OCI-LY7 (cell line): ENCODE results near the gene GJB6. TPM values are rescaled to one million over a fixed set of nuclear protein-coding genes. Genes with fewer than 3 reads are reported as not detected.

Experiments
- BruUV-seq: library from RNA; stranded (reverse); fragments of 400-500 nt; replicated peaks from 2 replicates; lab custom pipeline; 2021; lab: Mats Ljungman, UMichigan
- CTCF ChIA-PET: fragments of 300-600 bp; sonication (Branson Sonifier 250); formaldehyde crosslinking; loops from one replicate; lab custom pipeline; 2022; ENCODE audit warnings: antibody characterized with exemption; ENCODE audit not compliant: unreplicated experiment; lab: Charles Lee
- POLR2A ChIA-PET: fragments of 300-600 bp; sonication (Branson Sonifier 250); formaldehyde crosslinking; loops from one replicate; lab custom pipeline; 2022; ENCODE audit warnings: antibody characterized with exemption; lab: Charles Lee
- DNase-seq: peaks from one replicate; pipeline ENCODE4 v3.0.0-alpha.2; 2015; ENCODE audit warnings: low spot score
- H2AFZ ChIP-seq: fragments of 200-600 bp; sonication (generic), shearing (Covaris generic); 2 replicates; pipeline ENCODE4 v1.6.1; 2014; ENCODE audit warnings: mild to moderate bottlenecking, antibody characterized with exemption, low read length, moderate library complexity
- H3K27ac ChIP-seq: fragments of 200-600 bp; sonication (generic); 2 replicates; pipeline ENCODE4 v1.5.1; 2014; ENCODE audit warnings: mixed run types, low read depth, mild to moderate bottlenecking, moderate library complexity, low read length, inconsistent platforms; ENCODE audit not compliant: poor library complexity, severe bottlenecking
- H3K36me3 ChIP-seq: fragments of 200-600 bp; sonication (generic); 2 replicates; pipeline ENCODE4 v1.6.1; 2014; ENCODE audit warnings: mild to moderate bottlenecking, antibody characterized with exemption, low read length, moderate library complexity, mixed read lengths; ENCODE audit not compliant: insufficient read depth
- H3K4me1 ChIP-seq: fragments of 200-600 bp; sonication (generic); 2 replicates; pipeline ENCODE4 v1.5.1; 2014; ENCODE audit warnings: mild to moderate bottlenecking, low read length; ENCODE audit not compliant: insufficient read depth, poor library complexity, severe bottlenecking
- H3K4me2 ChIP-seq: fragments of 200-600 bp; sonication (generic); 2 replicates; pipeline ENCODE4 v1.6.1; 2014; ENCODE audit warnings: mild to moderate bottlenecking, low read length
- H3K4me3 ChIP-seq: fragments of 200-600 bp; sonication (generic); 2 replicates; pipeline ENCODE4 v1.5.1; 2014; ENCODE audit warnings: mild to moderate bottlenecking, low read depth, low read length; ENCODE audit not compliant: poor library complexity, severe bottlenecking
- H3K79me2 ChIP-seq: fragments of 200-600 bp; sonication (generic); 2 replicates; pipeline ENCODE4 v1.6.1; 2016; ENCODE audit warnings: low read depth, mild to moderate bottlenecking, low read length, moderate library complexity, mixed read lengths; ENCODE audit not compliant: insufficient read depth
- H3K9me2 ChIP-seq: fragments of 200-600 bp; sonication (generic); 2 replicates; pipeline ENCODE4 v1.6.1; 2016; ENCODE audit warnings: mild to moderate bottlenecking, low read length, mixed read lengths; ENCODE audit not compliant: insufficient read depth
- H3K9me3 ChIP-seq: fragments of 200-600 bp; sonication (generic); 2 replicates; pipeline ENCODE4 v1.6.1; 2014; ENCODE audit warnings: mild to moderate bottlenecking, mixed run types, low read length, mixed read lengths
- H4K20me1 ChIP-seq: fragments of 200-600 bp; sonication (generic); 2 replicates; pipeline ENCODE4 v1.6.1; 2014; ENCODE audit warnings: mild to moderate bottlenecking, antibody characterized with exemption, low read length, moderate library complexity, mixed read lengths; ENCODE audit not compliant: insufficient read depth
- EZH2phosphoT487 ChIP-seq: fragments of 200-600 bp; sonication (generic); IDR thresholded peaks from 2 replicates; pipeline ENCODE4 v1.6.1; 2018; ENCODE audit warnings: low read depth, borderline replicate concordance, mild to moderate bottlenecking, mixed run types, antibody characterized with exemption, low read length, moderate library complexity, mixed read lengths
- intact Hi-C: fragments of 100-400 bp; cut with micrococcal nuclease; formaldehyde crosslinking; loops from one replicate; pipeline ENCODE4 v1.10.0; 2022; ENCODE audit not compliant: unreplicated experiment
- total RNA-seq, 2 experiments: library from RNA; depleted of rRNA in 1 of 2; stranded (reverse); fragments of >200 nt in 1 of 2; shearing (Covaris generic) in 1 of 2; gene quantifications; 2 replicates each; pipeline ENCODE4 v1.2.3, GENCODE V29; 2014 to 2022
- TF ChIP-seq, protein P1 (sequence below): fragments of 200-600 bp; sonication (generic); conservative IDR thresholded peaks from 2 replicates; pipeline ENCODE4 v1.5.1; 2014; ENCODE audit warnings: mild to moderate bottlenecking, antibody characterized with exemption, low read length, moderate library complexity, mixed read lengths

Gene GJB6
- total RNA-seq, 2 experiments from 2014 or later = not detected

DNA sequence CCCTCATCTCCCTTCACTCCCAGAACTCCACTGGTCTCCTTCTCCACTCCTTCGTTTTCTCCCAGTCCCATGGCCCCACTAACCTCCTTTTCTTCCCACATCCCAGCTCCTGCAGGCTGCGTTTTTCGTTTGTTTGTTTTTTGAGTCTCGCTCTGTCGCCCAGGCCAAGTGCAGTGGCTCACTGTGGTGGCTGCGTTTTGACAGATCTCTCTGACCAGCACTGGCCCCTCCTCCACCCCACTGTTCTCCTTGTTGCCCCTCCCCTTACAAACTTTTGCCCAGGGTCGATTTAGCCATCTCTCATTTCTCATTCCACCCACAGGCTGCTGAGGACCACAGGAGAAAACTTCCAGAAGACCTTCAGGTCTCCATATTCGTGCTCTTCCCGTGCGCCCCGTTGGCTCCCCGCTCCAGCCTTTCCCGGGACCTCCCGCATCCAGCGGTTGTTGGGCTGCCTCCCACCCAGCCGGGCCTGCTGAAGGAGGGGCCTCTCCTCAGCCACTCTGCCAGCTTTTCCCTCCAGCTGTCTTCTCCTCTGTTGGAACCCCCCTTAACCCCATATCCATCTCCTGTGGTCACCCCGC, 40.6 kb upstream of the GJB6 start:
- Histone ChIP-seq H3K79me2 (no peaks in the 10 kb centered on the region), H3K9me2 (no peaks in the 10 kb centered on the region), H4K20me1 (no peaks in the 10 kb centered on the region), H3K4me3 (no peak overlapping the region), H3K9me3 (no peaks in the 10 kb centered on the region), H2AFZ (no peak overlapping the region), H3K4me2 (no peak overlapping the region), H3K27ac (no peak overlapping the region), H3K4me1 (no peaks in the 10 kb centered on the region), H3K36me3 (no peaks in the 10 kb centered on the region)
- TF ChIP-seq, protein P1, sequence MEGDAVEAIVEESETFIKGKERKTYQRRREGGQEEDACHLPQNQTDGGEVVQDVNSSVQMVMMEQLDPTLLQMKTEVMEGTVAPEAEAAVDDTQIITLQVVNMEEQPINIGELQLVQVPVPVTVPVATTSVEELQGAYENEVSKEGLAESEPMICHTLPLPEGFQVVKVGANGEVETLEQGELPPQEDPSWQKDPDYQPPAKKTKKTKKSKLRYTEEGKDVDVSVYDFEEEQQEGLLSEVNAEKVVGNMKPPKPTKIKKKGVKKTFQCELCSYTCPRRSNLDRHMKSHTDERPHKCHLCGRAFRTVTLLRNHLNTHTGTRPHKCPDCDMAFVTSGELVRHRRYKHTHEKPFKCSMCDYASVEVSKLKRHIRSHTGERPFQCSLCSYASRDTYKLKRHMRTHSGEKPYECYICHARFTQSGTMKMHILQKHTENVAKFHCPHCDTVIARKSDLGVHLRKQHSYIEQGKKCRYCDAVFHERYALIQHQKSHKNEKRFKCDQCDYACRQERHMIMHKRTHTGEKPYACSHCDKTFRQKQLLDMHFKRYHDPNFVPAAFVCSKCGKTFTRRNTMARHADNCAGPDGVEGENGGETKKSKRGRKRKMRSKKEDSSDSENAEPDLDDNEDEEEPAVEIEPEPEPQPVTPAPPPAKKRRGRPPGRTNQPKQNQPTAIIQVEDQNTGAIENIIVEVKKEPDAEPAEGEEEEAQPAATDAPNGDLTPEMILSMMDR = no peak
- no peak for TF ChIP-seq EZH2phosphoT487
- CTCF ChIA-PET = no interaction called here
- no peak for DNase-seq
- BruUV-seq = no TSS peak
- POLR2A ChIA-PET = interaction anchor here (0.6 kb wide), 1 partner anchor 286 kb away, joined by 4 read pairs; no protein-coding TSS in a partner anchor
- intact Hi-C loops = no loop called here

DNA sequence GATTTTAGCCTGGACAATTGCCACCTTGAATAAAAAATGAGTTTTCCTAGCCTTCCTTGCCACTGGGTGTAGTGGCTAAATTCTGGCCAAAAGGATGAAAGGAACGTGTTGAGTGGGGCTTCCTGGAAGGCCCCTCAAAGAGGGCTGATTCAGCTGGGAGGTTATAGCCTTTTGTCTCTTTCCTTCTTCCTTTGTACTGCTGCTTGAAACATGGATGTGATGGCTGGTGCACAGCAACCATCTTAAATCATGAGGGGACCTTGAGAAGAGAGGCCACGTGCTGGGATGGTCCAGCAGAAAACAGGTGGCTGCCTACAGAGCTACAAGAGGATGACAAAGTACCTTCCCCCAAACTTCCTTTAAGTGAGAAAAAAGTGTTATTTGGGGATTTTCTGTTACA, 40.0 kb upstream of the GJB6 start:
- no peak overlapping the region for H3K4me2 ChIP-seq
- no peaks in the 10 kb centered on the region for H3K9me3 ChIP-seq
- H3K9me2 ChIP-seq = no peaks in the 10 kb centered on the region
- no peak overlapping the region for H3K4me3 ChIP-seq
- ChIA-PET CTCF (no interaction called here), POLR2A (no interaction called here)
- no peaks in the 10 kb centered on the region for H3K36me3 ChIP-seq
- H3K4me1 ChIP-seq = no peaks in the 10 kb centered on the region
- no peak overlapping the region for H3K27ac ChIP-seq
- no peak overlapping the region for H2AFZ ChIP-seq
- BruUV-seq = no TSS peak
- intact Hi-C loops = no loop called here
- no peaks in the 10 kb centered on the region for H3K79me2 ChIP-seq
- no peak for DNase-seq
- TF ChIP-seq, protein P1 = no peak
- no peaks in the 10 kb centered on the region for H4K20me1 ChIP-seq

DNA sequence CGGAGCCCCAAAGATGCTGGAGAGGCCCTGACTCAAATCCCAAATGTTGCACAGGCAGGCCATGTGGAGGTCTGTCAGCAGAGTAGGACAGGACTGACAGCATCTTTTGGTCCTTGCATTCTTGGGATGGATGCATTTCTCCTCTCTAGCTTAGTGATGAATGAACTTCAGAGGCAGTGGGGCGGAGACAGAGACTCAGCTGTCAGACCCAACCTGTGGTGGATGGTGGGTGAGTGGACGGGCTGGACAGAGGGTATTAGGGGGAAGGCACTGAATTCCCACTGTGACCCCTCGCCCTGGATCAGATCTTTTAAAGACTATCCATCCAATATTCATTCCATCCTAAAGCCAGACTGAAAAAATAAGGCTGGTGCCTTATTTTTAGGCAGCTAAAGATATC, 39.3 kb upstream of the GJB6 start:
- Histone ChIP-seq H3K4me3 (no peak overlapping the region), H4K20me1 (no peaks in the 10 kb centered on the region), H3K4me2 (no peak overlapping the region), H3K9me2 (no peaks in the 10 kb centered on the region), H3K9me3 (no peaks in the 10 kb centered on the region), H3K27ac (no peak overlapping the region), H2AFZ (no peak overlapping the region), H3K36me3 (no peaks in the 10 kb centered on the region), H3K4me1 (no peaks in the 10 kb centered on the region), H3K79me2 (no peaks in the 10 kb centered on the region)
- POLR2A ChIA-PET = interaction anchor here (0.5 kb wide), 1 partner anchor 298 kb away, joined by 4 read pairs; no protein-coding TSS in a partner anchor
- no peak for TF ChIP-seq EZH2phosphoT487
- TF ChIP-seq, protein P1 = no peak
- no peak for DNase-seq
- intact Hi-C loops = no loop called here
- BruUV-seq = no TSS peak
- CTCF ChIA-PET = no interaction called here
